HG02852 (cell line): ENCODE data around the gene ST6GALNAC2.
"Not testable (repeated sequence)": the region's sequence is repeated elsewhere in the genome, so short reads cannot be mapped to it uniquely, and the experiment has no call there.

Source experiments
- ATAC-seq: cut with Tn5 transposase; IDR thresholded peaks from one replicate; pipeline ENCODE4 v1.9.1; 2021; ENCODE audit warnings: mild to moderate bottlenecking, moderate library complexity; ENCODE audit not compliant: unreplicated experiment

Gene ST6GALNAC2

DNA sequence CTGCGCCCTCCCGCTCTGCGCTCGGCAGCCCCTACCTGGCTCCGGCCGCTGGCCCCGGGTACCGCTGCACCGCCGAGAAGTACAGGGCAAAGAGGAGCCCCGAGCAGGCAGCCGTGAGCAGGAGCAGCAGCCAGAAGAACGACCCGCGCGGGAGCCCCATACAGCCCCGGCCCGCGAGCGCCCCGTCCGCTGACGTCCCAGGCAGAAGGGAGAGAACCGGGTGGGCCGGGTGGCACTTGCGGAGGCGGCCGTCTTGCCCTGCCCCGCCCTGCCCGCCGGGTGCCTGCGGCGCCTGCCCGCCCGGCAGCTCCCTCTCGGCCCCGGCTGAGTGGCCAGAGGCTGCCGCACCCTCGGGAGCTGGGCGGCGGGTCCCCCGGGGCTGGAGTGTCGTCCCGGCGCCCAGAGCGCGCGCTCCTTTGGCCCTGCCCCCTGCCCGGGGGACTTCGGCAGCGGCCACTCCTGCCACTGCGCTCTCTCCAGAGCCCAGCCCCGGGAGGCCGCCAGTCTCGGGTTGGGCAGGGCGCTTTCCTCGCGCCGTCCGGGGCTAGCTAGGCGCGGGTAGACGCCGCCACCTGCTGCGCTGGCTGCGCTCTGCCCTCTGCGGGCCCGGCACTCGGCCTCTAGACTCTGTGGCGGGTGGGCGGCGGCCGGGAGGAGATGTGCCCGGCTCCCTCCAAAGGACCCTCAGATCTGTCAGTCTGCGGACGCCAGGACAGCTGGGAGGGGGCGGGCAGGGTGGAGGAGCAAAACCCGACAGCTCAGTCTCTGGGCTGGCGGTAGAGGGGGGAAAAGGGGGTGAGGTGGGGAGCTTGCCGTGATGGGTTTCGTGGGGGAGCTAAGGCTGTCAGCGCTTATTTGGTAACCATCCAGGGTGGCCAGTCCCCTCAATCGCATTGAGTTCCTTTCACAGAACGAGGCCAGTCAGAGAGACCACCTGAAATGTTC lies at the start of gene ST6GALNAC2:
Gene ST6GALNAC2 (minus strand): TSS at position 212 of the 945 bp plus-strand sequence. CDS start 52 bp downstream, at position 160.
- no peak for ATAC-seq

DNA sequence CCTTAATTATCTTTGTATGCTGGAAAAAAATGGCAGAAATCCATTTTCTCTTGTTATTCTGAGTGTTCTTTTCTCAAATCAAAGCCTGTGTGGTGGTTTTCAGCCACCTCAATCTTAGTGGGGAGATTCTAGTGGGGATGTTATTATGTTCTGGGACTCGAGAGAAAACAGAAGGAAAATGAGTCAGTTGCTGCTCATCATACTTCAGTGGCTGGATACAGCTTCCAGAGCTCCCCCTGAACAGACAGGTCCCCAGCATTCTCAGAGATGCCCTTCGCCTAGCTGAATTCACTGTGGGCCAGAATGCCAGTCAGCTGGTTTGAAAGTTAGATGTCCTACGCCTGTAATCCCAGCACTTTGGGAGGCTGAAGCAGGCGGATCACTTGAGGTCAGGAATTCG lies 49.4 kb upstream of the ST6GALNAC2 start:
- ATAC-seq = no peak

DNA sequence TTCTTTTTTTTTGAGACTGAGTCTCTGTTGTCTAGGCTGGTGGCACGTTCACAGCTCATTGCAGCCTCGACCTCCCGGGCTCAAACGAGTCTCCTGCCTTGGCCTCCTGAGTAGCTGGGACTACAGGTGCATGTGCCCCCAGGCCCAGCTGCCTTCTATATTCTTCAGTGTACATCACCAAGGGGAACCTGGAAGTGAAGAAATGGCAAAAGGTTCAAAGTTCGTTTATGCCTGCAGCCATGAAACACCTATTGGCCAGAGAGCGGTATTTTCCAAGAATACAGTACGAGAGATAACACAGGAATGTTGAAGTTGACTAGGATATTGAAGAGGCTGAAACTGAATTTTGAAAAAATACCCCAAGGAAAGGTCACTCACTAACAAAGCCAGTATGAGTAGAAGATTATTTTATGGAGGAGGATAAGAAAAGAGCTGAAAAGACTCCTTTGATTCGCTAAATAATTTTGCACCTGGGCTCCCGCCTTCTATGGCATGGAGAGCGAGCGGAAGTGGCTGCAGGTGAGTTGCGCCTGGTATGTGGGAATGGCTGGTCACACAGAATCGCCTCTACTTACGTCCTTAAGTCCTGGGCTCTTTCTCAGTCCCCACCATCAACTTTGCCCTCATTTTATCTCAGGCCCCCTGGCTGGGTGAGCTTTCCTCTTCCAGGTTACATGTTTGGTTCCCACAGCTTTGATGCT lies 48.1 kb upstream of the ST6GALNAC2 start:
- no peak for ATAC-seq

DNA sequence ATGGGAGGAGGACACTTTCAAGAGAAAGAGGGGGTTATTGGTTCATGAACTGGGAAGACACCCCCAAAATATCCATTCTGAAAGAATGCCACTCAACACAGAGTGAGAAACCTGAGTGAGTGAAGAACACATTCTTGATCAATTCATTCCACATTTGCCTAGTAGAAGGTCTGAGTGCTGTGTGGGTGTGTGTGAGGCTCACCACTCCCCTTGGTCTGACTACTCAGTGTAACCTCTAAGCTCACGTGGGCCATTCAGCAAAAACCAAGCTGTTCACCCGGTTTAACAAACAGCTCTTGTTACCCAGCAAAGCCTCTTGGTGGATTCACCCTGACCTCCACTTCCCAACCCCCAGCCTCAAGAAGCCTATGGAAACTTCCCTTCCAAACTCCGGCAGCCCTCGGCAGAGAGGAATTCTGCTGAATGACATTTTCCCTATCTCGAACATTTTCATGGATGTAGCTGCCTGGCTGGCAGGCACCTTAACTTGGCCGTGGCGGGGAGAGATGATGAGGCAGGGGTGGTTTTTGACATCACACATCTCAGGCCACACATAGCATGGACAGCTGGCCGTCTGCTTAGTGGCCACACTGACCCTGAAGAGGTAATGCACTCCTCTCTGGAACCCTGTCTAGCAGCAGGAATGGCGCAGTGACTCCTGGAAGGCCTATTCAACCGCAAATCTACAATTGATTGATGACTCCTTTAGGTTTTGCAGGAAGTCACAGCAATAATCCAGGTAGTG lies 46.3 kb upstream of the ST6GALNAC2 start:
- ATAC-seq = no peak

DNA sequence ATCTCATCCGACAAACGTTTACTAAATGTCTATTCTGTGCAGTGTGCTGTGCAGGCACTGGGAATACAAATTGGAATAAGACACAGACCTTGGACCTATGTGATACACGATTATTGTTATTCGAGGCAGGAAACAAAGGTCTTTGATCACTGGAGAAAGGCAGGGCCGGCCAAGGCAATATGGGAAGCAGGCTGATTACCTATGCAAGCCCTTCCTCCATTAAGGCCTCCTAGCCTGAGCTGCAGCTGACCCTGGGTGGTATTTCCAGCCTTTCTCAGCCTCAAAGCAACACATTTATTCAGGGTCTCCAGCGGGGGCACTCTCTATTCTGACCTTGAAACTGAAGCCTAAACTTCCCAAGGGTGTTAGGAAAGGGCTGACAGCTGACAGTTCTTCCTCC lies 44.5 kb upstream of the ST6GALNAC2 start:
- ATAC-seq = no peak

DNA sequence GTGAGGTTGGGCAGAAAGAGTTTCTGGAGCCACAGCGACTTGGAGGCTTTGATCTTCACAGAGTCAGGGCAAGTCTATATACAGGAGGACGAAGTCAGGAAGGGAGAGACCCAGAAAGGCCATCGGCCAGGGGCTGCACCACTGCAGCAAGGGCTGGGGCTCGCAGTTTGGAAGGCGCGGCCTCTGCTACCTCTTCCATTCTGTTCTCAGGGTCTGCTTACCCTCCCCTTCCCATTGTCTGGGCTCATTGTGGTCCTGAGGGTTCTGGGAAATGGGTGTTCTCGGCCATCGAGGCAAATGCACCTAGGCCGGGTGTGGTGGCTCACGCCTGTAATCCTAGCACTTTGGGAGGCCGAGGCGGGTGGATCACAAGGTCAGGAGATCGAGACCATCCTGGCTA lies 41.9 kb upstream of the ST6GALNAC2 start:
- no peak for ATAC-seq

DNA sequence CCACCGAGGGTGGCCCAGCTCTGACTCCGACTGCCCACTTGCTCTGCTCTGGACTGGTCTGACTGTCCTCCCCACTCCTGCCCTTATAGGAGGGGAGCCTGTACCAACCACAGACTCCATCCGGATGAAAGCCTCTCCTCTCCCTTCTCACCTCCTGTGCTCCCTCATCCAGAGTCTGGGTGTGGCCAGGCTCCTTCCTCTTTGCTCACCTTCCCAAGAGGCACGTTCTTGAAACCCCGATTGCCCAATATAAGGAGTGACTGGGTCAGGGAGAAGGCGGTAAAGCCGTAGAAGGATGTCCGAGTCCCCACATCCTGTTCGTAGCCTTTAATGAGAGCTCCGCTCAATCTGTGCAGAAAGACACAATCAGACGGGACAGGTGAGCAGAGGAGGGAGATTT lies 40.8 kb upstream of the ST6GALNAC2 start:
- ATAC-seq = no peak

DNA sequence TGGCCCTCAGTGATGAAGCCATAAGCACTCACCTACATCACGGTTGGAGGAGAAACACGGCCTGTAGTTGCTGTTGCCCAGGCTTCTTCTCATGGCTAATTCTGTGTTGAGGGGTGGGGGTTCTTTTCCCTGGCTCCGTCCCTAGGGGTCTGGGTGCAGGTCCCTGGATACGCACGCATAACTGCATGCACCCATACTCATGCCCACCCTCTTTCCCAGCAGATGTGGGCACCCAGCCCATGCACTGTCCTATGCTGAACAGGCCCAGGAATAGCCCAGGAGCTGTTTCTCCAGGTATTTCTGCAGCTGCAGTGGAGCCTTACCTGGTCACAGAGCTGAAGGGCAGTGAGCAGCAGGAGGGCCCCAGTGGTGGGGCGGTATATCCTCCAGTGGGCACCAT lies 39.8 kb upstream of the ST6GALNAC2 start:
- ATAC-seq = no peak

DNA sequence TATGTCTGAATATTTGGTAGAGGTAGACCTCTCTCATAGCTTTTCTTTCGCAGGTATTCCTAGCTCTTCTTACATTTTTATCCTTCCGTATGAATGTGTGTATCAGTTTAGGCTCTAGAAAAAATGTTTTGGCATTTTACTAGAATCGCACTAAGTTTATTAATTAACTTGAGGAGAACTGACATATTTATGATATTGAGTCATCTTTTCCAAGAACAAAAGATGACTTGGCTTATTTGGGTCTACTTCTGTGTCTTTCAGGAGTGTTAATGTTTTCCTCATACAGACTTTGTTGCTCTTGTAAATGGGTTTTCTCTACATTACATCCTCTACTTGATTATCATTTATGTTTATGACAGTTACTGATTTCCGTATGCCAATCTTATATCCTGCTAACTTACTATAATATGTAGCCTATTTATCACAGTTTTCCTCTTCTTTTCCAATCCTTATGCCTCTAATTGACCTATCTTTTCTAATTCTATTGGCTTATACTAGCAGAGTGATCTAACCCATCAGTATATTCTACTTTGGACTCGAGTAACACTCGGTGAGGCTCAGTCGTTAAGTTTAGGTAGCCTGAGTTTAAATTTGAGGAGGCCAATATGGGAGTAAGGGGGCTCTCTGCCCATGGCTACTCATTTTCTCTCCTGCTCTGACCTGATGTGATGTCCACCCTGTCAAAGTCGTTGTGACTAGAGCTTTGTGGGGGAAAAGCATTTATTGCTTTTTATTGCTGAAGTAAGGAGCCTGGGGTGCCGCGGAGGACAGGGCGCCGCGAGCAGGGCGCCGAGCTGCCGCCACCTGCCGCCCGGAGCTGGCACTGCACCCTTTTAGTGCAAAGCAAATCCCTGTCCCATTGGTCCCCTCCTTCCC lies 37.8 kb upstream of the ST6GALNAC2 start:
- ATAC-seq = no peak

DNA sequence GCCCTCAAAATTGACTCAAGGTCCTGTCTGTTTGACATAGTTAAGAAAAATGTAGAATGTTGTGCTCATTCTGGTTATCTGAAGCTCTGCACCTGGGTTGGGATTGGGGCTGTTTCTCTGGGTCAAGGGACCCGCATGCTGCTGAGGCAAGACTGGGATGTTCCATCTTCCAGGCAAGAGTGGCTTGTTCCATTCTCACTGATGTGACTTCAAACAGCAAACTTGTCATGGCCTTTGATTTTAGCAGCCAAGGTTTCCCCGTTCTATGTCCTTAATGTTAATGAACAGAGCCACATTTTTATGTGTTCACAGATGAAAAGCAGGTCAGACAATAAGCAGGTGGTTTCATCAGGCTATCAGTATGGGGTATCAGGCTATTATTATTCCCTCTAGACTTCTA lies 32.2 kb upstream of the ST6GALNAC2 start:
- no peak for ATAC-seq

DNA sequence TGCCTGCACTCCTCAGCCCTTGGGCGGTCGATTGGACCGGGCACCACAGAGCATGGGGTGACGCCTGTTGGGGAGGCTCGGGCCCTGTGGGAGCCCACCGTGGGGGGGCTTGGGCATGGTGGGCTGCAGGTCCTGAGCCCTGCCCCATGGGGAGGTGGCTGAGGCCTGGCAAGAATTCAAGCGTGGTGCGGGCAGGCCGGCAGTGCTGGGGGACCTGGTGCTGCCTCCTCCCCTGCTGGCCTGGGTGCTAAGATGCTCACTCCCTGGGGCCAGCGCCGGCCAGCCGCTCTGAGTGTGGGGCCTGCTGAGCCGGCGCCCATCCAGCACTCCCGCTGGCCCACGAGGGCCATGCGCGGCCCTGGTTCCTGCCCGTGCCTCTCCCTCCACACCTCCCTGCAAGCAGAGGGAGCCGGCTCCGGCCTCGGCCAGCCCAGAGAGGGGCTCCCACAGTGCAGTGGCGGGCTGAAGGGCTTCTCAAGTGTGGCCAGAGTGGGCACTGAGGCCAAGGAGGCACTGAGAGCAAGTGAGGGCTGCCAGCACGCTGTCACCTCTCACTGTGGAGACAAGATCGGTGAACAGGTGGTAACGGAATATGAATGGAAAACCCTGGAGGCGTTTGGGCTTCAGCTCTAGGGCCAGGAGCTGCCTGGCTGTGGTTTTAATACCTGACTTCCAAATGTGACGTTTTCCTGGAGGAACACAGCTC lies 29.4 kb upstream of the ST6GALNAC2 start:
- no peak for ATAC-seq

DNA sequence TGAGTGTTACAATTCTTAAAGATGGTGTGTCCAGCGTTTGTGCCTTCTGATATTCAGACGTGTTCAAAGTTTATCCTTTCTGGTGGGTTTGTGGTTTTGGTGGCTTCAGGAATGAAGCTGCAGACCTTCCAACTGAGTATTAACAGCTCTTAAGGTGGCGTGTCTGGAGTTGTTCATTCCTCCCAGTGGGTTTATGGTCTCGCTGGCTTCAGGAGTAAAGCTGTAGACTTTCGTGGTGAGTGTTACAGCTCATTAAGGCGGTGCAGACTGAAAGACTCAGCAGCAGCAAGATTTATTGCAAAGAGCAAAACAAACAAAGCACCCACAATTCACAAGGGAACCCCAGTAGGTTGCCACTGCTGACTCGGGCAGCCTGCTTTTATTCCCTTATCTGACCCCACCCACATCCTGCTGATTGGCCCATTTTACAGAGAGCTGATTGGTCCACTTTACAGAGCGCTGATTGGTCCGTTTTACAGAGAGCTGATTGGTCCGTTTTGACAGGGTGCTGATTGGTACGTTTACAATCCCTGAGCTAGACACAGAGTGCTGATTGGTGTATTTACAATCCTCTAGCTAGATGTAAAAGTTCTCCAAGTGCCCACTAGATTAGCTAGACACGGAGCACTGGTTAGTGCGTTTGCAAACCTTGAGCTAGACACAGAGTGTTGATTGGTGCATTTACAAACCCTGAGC lies 28.6 kb upstream of the ST6GALNAC2 start:
- not testable (repeated sequence) for ATAC-seq

DNA sequence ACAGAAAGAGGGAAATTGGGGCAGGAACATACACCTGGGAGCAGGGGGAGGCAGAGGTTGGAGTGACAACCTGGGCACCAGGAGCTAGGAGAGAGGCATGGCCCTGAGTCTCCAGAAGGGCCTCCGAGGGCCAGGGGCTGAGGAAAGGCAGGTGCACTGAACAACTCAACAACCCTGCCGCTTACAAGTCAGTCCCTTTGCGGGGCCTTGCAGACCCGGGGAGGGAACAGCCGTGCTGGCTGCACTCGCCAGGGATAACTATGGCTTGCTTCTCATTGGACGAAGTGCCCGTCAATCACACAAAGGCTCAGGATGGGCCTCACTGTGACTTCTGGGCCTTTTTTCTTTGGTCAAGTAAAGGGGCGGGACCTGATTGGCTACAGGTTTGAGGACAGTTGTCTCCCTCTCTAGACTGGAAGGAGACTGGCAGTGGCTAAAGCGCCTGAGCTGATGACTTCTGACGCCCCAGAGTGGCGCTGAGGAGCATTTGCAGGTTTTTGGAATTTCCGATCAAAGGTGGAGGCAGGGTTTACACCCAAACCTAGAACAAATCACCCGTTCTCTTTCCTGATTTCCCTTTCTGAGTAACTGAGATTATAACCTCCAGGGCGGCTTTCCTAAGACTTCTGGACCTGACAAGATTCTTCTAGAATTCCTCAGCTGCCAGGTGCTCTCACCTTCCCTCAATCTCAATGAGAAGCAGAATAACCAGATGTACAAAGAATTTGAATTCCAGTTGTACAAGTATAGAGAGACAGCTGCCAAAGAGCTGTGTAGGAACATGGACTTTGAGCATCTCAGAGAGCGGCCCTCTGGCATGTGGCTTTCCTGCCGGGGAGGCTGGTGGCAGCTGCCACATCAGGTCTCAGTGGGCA lies 27.6 kb upstream of the ST6GALNAC2 start:
- no peak for ATAC-seq

DNA sequence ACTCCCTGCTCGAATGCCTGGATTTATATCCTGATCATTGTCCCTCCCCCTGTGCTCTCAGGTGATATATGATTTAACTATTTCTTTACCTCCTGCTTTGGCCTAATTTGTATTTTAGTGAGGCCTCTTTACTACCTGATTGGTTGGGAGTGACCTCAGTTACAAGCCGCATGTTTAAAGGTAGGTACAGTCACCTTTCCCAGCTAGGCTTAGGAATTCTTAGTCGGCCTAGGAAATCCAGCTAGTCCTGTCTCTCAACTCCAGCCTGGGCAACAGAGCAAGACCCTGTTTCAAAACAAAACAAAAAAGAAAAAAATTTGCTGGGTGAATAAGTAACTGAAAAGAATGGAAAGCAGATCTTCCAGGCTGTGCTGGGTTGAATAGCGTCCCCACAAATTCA lies 26.8 kb upstream of the ST6GALNAC2 start:
- ATAC-seq = no peak

DNA sequence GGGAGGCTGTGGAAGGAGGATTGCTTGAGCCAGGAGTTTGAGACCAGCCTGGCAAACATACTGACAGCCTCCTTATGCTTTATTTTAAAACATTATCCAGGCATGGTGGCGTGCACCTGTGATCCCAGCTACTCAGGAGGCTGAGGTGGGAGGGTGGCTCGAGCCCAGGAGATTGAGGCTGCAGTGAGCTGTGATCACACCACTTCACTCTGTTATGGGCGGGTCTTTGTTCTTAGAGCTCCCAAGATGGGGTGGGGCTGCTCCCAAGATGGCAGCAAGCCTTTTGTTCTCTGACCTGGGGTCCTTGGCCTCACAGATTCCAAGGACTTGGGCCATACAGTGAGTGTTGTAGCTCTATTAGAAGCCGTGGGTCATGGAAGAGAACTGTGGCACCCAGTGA lies 26.1 kb upstream of the ST6GALNAC2 start:
- ATAC-seq = no peak

DNA sequence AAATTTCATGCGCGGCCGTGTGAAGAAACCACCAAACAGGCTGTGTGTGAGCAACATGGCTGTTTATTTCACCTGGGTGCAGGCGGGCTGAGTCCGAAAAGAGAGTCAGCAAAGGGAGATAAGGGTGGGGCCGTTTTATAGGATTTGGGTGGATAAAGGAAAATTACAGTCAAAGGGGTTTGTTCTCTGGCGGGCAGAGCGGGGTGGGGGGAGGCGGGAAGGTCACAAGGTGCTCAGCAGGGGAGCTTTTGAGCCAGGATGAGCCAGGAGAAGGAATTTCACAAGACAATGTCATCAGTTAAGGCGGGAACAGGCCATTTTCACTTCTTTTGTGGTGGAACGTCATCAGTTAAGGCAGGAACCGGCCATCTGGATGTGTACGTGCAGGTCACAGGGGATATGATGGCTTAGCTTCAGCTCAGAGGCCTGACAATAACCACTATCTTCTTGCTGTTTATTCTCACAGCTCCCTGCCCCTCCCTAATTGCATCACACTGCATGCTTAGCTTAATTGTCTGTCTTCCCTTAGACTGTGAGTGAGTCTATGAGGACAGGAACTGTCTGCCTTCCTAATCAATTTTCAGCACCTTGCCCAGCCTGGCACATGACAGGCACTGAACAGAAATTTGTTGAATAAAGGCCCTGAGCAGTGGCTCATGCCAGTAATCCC lies 25.6 kb upstream of the ST6GALNAC2 start:
- ATAC-seq = not testable (repeated sequence)

DNA sequence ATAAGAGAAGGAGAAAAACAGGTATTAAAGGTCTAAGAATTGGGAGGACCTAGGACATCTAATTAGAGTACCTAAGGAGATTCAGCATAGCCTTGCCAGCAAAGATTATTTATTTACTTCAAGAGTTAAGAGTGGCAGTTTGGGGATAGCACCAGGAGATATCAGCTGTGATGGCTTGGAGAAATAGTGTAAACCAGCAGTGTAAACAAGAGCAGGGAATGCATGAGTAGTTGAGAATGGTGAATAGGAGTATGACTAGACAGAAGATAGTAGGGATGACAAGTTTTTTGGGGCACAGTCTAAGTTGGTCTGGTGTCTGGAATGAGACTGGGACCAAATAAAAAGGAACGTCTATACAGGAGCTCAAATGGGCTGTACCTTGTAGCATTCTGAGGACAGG lies 21.0 kb upstream of the ST6GALNAC2 start:
- not testable (repeated sequence) for ATAC-seq

DNA sequence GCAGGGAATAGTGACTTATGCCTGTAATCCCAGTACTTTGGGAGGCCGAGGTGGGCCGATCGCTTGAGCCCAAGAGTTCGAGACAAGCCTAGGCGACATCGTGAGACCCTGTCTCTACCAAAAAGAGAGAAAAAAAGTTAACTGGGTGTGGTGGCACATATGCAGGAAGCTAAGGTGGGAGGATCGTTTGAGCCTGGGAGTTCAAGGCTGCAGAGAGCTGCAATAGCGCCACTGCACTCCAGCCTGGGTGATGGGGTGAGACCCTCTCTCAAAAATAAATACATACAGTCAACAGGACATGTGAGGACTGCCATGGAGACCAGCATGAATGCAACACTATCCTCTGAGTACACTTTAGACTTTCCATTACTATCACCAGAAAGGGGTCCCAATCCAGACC lies 15.4 kb upstream of the ST6GALNAC2 start:
- ATAC-seq = no peak
